ENCODE results near the gene CDAN1.
"Not testable (repeated sequence)": the region's sequence is repeated elsewhere in the genome, so short reads cannot be mapped to it uniquely, and the experiment has no call there.

The CDAN1 gene

DNA sequence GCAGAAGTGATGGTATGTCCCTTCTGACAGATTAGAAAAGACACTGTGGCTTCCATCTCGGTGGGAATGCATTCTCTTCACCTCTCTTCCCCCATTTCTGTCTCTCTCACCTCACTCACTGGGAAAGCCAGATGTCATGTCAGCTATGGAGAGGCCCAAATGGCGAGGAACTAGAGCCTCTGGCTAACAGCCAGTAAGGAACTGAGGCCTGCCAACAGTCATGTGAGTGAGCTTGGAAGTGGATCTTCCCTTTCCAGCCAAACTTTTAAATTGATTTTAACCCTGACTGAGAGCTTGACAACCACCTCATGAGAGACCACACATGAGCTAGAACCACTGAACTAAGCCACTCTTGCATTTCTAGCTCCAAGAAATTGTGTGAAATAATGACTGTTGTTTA, 35.2 kb upstream of the CDAN1 start:
- no peak for TF ChIP-seq CTCF (conservative IDR thresholded peaks at IDR 0.05; ENCODE audit: low read length)
- no peak for DNase-seq (ENCODE audit: low read depth)
- no peak overlapping the region for H3K4me3 ChIP-seq (ENCODE audit: low read length)

- H3K4me3 ChIP-seq (ENCODE audit: low read length); DNase-seq (ENCODE audit: low read depth): not testable (repeated sequence)
Measured at GRCh38 chr15:42766109-42766508, 29.2 kb upstream of the CDAN1 start.

- DNase-seq (ENCODE audit: low read depth); H3K4me3 ChIP-seq (ENCODE audit: low read length): not testable (repeated sequence)
Measured at GRCh38 chr15:42764154-42764731, 27.3 kb upstream of the CDAN1 start.

DNA sequence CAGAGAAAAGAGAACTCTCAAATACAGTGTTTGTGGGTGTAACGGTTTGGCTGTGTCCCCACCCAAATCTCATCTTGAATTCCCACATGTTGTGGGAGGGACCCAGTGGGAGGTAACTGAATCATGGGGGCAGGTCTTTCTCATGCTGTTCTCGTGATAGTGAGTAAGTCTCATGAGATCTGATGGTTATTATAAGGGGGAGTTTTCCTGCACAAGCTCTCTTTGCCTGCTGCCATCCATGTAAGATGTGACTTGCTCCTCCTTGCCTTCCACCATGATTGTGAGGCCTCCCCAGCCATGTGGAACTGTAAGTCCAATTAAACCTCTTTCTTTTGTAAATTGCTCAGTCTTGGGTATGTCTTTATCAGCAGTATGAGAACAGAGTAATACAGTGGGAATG, 24.9 kb upstream of the CDAN1 start:
- not testable (repeated sequence) for H3K4me3 ChIP-seq (ENCODE audit: low read length); DNase-seq (ENCODE audit: low read depth)

GRCh38 chr15:42760759-42761158, 23.8 kb upstream of the CDAN1 start:
- DNase-seq (ENCODE audit: low read depth), result no peak
- H3K4me3 ChIP-seq (ENCODE audit: low read length), result no peak overlapping the region
- no peak for TF ChIP-seq CTCF (conservative IDR thresholded peaks at IDR 0.05; ENCODE audit: low read length)

DNA sequence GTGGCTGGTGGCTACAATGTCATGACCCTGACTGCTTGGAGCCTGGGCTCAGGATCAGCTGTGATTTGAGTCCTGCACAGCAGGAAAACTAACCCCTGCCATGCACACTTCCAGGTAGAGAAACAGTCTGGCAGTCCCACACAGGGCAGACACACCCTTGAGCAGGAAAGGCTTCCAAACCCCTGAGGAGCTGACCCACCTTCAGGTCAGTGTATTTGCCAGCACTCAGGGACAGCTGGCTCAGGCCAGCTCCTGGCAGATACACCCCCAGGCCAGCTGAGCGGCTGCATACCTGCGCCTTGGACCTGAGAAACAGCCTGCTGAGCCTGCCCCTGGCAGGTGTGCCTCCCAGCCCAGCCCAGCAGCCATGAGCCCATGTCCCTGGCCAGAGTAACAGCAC, 22.2 kb upstream of the CDAN1 start:
- DNase-seq (ENCODE audit: low read depth), result no peak
- TF ChIP-seq CTCF (conservative IDR thresholded peaks at IDR 0.05; ENCODE audit: low read length), result no peak
- H3K4me3 ChIP-seq (ENCODE audit: low read length), result no peak overlapping the region

GRCh38 chr15:42750306-42750705, 13.4 kb upstream of the CDAN1 start:
- no peak overlapping the region for H3K4me3 ChIP-seq (ENCODE audit: low read length)
- TF ChIP-seq CTCF (conservative IDR thresholded peaks at IDR 0.05; ENCODE audit: low read length), result no peak
- no peak for DNase-seq (ENCODE audit: low read depth)

DNA sequence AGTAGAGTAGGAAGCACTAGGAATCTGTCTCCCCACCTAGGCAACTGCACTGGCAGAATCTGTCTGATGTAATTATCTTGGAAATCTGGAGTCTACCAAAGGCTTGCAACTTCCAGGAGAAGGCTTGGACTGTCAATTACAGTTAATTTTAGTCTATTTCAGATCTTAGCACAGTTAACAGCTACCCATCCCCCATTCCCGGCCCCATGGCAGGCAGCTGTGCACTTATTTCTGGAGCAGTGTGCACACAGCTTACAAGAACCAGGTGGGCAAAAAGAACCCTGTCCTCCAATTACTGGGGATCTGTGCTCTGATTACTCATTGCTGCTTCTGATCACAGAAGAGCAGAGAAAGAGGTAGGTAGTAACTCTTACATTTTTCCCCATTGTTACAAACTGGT, 12.3 kb upstream of the CDAN1 start:
- DNase-seq (ENCODE audit: low read depth), result no peak
- TF ChIP-seq CTCF (conservative IDR thresholded peaks at IDR 0.05; ENCODE audit: low read length), result no peak
- H3K4me3 ChIP-seq (ENCODE audit: low read length), result no peak overlapping the region

- DNase-seq (ENCODE audit: low read depth), result no peak
- no peak for TF ChIP-seq CTCF (conservative IDR thresholded peaks at IDR 0.05; ENCODE audit: low read length)
- no peak overlapping the region for H3K4me3 ChIP-seq (ENCODE audit: low read length)
Measured at GRCh38 chr15:42744195-42744594, 7.3 kb upstream of the CDAN1 start.
